Panc1 (cell line): ENCODE measurements around the gene SLC43A1. TPM values are rescaled to one million over a fixed set of nuclear protein-coding genes. Genes with fewer than 3 reads are reported as not detected.

ENCODE experiments used
- ATAC-seq: fragments of 200-7000 bp; cut with Tn5 transposase; 2 replicates; pipeline ENCODE4 v1.9.1; 2020; ENCODE audit warnings: mild to moderate bottlenecking, moderate library complexity
- BruUV-seq: library from RNA; stranded (reverse); fragments of 400-500 nt; replicated peaks from 2 replicates; lab custom pipeline; 2021; lab: Mats Ljungman, UMichigan
- CTCF ChIA-PET: fragments of 300-600 bp; sonication (Branson Sonifier 250); formaldehyde crosslinking; loops from one replicate; lab custom pipeline; 2022; ENCODE audit warnings: antibody characterized with exemption; lab: Charles Lee
- POLR2A ChIA-PET: fragments of 300-600 bp; sonication (Branson Sonifier 250); formaldehyde crosslinking; loops from one replicate; lab custom pipeline; 2022; ENCODE audit warnings: antibody characterized with exemption; lab: Charles Lee
- DNase-seq: peaks from one replicate; pipeline ENCODE4 v3.0.0-alpha.2; 2010; ENCODE audit warnings: low read depth, low spot score
- H3K27ac ChIP-seq: 2 replicates; pipeline ENCODE4 v1.5.1; 2011; ENCODE audit warnings: mild to moderate bottlenecking, low read length, inconsistent platforms
- H3K27me3 ChIP-seq: fragments of 200-500 bp; sonication (Bioruptor generic); 2 replicates; pipeline ENCODE4 v1.6.0; 2014; ENCODE audit warnings: low read length, inconsistent platforms; ENCODE audit not compliant: control insufficient read depth, insufficient read depth
- H3K36me3 ChIP-seq: fragments of 200-500 bp; sonication (Bioruptor generic); 2 replicates; pipeline ENCODE4 v1.5.1; 2014; ENCODE audit warnings: inconsistent platforms, mild to moderate bottlenecking, low read length, moderate library complexity; ENCODE audit not compliant: control insufficient read depth, insufficient read depth
- H3K4me1 ChIP-seq: 2 replicates; pipeline ENCODE4 v1.5.1; 2011; ENCODE audit warnings: inconsistent platforms, mild to moderate bottlenecking, low read length, moderate library complexity; ENCODE audit not compliant: control insufficient read depth, insufficient read depth
- H3K4me3 ChIP-seq, 2 experiments: 2 replicates each; pipeline ENCODE4 v1.5.1; 2011 to 2012; ENCODE audit warnings: low read depth in 2 of 2, low read length in 2 of 2, mild to moderate bottlenecking in 2 of 2, inconsistent platforms in 1 of 2, moderate library complexity in 1 of 2
- H3K9me3 ChIP-seq: fragments of 200-500 bp; sonication (Bioruptor generic); 2 replicates; pipeline ENCODE4 v1.5.1; 2014; ENCODE audit warnings: low read depth, mild to moderate bottlenecking, inconsistent platforms, low read length, moderate library complexity; ENCODE audit not compliant: control insufficient read depth, insufficient read depth
- CTCF ChIP-seq: fragments of 450-650 bp; IDR thresholded peaks from 2 replicates; pipeline ENCODE4 v1.5.1; 2017; ENCODE audit warnings: mild to moderate bottlenecking
- POLR2AphosphoS5 ChIP-seq: IDR thresholded peaks from 2 replicates; pipeline ENCODE4 v1.6.1; 2012; ENCODE audit warnings: mild to moderate bottlenecking, low read depth, low read length, moderate library complexity
- REST ChIP-seq, 2 experiments: IDR thresholded peaks; 2 replicates each; pipeline ENCODE4 v1.6.1; 2011 to 2012; ENCODE audit warnings: low read depth in 2 of 2, control low read depth in 1 of 2, low read length in 1 of 2, mild to moderate bottlenecking in 1 of 2, moderate library complexity in 1 of 2; ENCODE audit not compliant: insufficient read depth in 1 of 2
- SIN3A ChIP-seq: IDR thresholded peaks from 2 replicates; pipeline ENCODE4 v1.6.1; 2012; ENCODE audit warnings: low read depth, mild to moderate bottlenecking, low read length, moderate library complexity, borderline replicate concordance; ENCODE audit not compliant: insufficient read depth
- TCF7L2 ChIP-seq: IDR thresholded peaks from 2 replicates; pipeline ENCODE4 v1.6.1; 2011; ENCODE audit warnings: mild to moderate bottlenecking, low read depth, low read length, inconsistent platforms
- in situ Hi-C: cut with HindIII; loops from 2 replicates; pipeline ENCODE4 v1.10.0; 2016; ENCODE audit warnings: low sequenced_read_pairs, low pct_unique_long_range_greater_than_20kb
- intact Hi-C: fragments of 100-400 bp; cut with micrococcal nuclease; formaldehyde crosslinking; loops from one replicate; pipeline ENCODE4 v1.10.0; 2022; ENCODE audit not compliant: unreplicated experiment
- total RNA-seq: library from RNA; stranded (reverse); gene quantifications from one replicate; pipeline ENCODE4 v1.2.1, GENCODE V29; 2021; ENCODE audit not compliant: unreplicated experiment

SLC43A1 gene
- total RNA-seq, 1 experiment from 2014 or later: 2.0 TPM

- in situ Hi-C loops (no loop called here), intact Hi-C loops (no loop called here)
- H3K27me3 ChIP-seq: no peaks in the 10 kb centered on the region
- no peaks in the 10 kb centered on the region for H3K4me1 ChIP-seq
- H3K36me3 ChIP-seq: no peaks in the 10 kb centered on the region
- TF ChIP-seq REST (IDR thresholded peaks at IDR 0.05; ENCODE audit: insufficient read depth in 1 of 2, low read depth in 2 of 2, low read length in 1 of 2) (no peak), CTCF (no peak), POLR2AphosphoS5 (no peak), SIN3A (no peak), TCF7L2 (no peak)
- peak; percentile 69 for ATAC-seq
- no peak overlapping the region for H3K4me3 ChIP-seq
- ChIA-PET POLR2A (no interaction called here), CTCF (interaction anchor here (1.3 kb wide), 1 partner anchor 13 kb away, joined by 4 read pairs; no protein-coding TSS in a partner anchor)
- no TSS peak for BruUV-seq
- H3K27ac ChIP-seq: no peak overlapping the region
- DNase-seq: peak; percentile 45
- H3K9me3 ChIP-seq: no peaks in the 10 kb centered on the region
Measured at GRCh38 chr11:57444362-57445121, 71.0 kb downstream of the SLC43A1 start.

GRCh38 chr11:57440744-57441414 lies 74.6 kb downstream of the SLC43A1 start:
- no peak overlapping the region for H3K4me3 ChIP-seq
- in situ Hi-C loops (no loop called here), intact Hi-C loops (no loop called here)
- no TSS peak for BruUV-seq
- ChIA-PET POLR2A (no interaction called here), CTCF (interaction anchor here (0.7 kb wide), 1 partner anchor 46 kb away, joined by 3 read pairs; no protein-coding TSS in a partner anchor)
- H3K9me3 ChIP-seq: no peaks in the 10 kb centered on the region
- H3K36me3 ChIP-seq: no peaks in the 10 kb centered on the region
- DNase-seq (no peak), ATAC-seq (no peak)
- no peak overlapping the region for H3K27ac ChIP-seq
- TF ChIP-seq SIN3A (no peak), CTCF (no peak), POLR2AphosphoS5 (no peak), REST (IDR thresholded peaks at IDR 0.05; ENCODE audit: insufficient read depth in 1 of 2, low read depth in 2 of 2, low read length in 1 of 2) (no peak), TCF7L2 (no peak)
- no peaks in the 10 kb centered on the region for H3K27me3 ChIP-seq
- no peaks in the 10 kb centered on the region for H3K4me1 ChIP-seq
